ENCODE results near the gene STK11. TPM values are rescaled to one million over a fixed set of nuclear protein-coding genes. Genes with fewer than 3 reads are reported as not detected.

Gene STK11
- total and polyA plus RNA-seq, 4 donors = 35.4 to 66.6 (median 58.8) TPM

Other genes starting within 250 kb of the STK11 start
- gene WDR18, start 221.4 kb upstream of the STK11 start, total RNA-seq = 10 to 100 TPM; 37.4 to 41.7 TPM
- 10 to 100 TPM; 58.3 to 64.0 TPM for gene WDR18, start 221.4 kb upstream of the STK11 start, polyA plus RNA-seq (ENCODE audit: insufficient read length in 2 of 2)
- under 1 TPM; 0.22 to 0.30 TPM for gene GRIN3B, start 205.4 kb upstream of the STK11 start, total RNA-seq
- 1 to 10 TPM; 1.3 to 1.5 TPM for gene GRIN3B, start 205.4 kb upstream of the STK11 start, polyA plus RNA-seq (ENCODE audit: insufficient read length in 2 of 2)
- 10 to 100 TPM; 32.7 to 97.4 TPM for gene TMEM259, start 184.7 kb upstream of the STK11 start, total RNA-seq
- gene TMEM259, start 184.7 kb upstream of the STK11 start, polyA plus RNA-seq (ENCODE audit: insufficient read length in 2 of 2) = 100 to 1,000 TPM; 163 to 191 TPM
- not detected for gene RNU6-2, start 184.3 kb upstream of the STK11 start, total RNA-seq
- not detected for gene RNU6-2, start 184.3 kb upstream of the STK11 start, polyA plus RNA-seq (ENCODE audit: insufficient read length in 2 of 2)
- gene CNN2, start 179.2 kb upstream of the STK11 start, total RNA-seq = 10 to 100 TPM; 26.3 to 43.4 TPM
- 10 to 100 TPM; 35.7 to 40.3 TPM for gene CNN2, start 179.2 kb upstream of the STK11 start, polyA plus RNA-seq (ENCODE audit: insufficient read length in 2 of 2)
- gene ABCA7, start 165.7 kb upstream of the STK11 start, total RNA-seq = 10 to 100 TPM in 1 of 2 donors, 1 to 10 TPM in 1; 9.4 to 14.5 TPM
- 10 to 100 TPM; 16.8 to 23.7 TPM for gene ABCA7, start 165.7 kb upstream of the STK11 start, polyA plus RNA-seq (ENCODE audit: insufficient read length in 2 of 2)
- 1 to 10 TPM; 5.1 to 7.3 TPM for gene ARHGAP45, start 138.6 kb upstream of the STK11 start, total RNA-seq
- gene ARHGAP45, start 138.6 kb upstream of the STK11 start, polyA plus RNA-seq (ENCODE audit: insufficient read length in 2 of 2) = 10 to 100 TPM; 16.9 to 17.4 TPM
- gene POLR2E, start 110.4 kb upstream of the STK11 start, total RNA-seq = 10 to 100 TPM; 53.1 to 93.3 TPM
- 100 to 1,000 TPM; 219 to 221 TPM for gene POLR2E, start 110.4 kb upstream of the STK11 start, polyA plus RNA-seq (ENCODE audit: insufficient read length in 2 of 2)
- gene GPX4, start 101.8 kb upstream of the STK11 start, total RNA-seq = 100 to 1,000 TPM; 123 to 287 TPM
- gene GPX4, start 101.8 kb upstream of the STK11 start, polyA plus RNA-seq (ENCODE audit: insufficient read length in 2 of 2) = 100 to 1,000 TPM; 442 to 452 TPM
- gene SBNO2, start 31.5 kb upstream of the STK11 start, total RNA-seq = 10 to 100 TPM in 1 of 2 donors, 1 to 10 TPM in 1; 7.2 to 10.5 TPM
- gene SBNO2, start 31.5 kb upstream of the STK11 start, polyA plus RNA-seq (ENCODE audit: insufficient read length in 2 of 2) = 10 to 100 TPM; 12.9 to 17.9 TPM
- gene CBARP, start 32.2 kb downstream of the STK11 start, total RNA-seq = 1 to 10 TPM; 2.7 to 4.6 TPM
- 10 to 100 TPM; 35.4 to 38.6 TPM for gene CBARP, start 32.2 kb downstream of the STK11 start, polyA plus RNA-seq (ENCODE audit: insufficient read length in 2 of 2)
- gene ATP5F1D, start 36.0 kb downstream of the STK11 start, total RNA-seq = 10 to 100 TPM; 17.4 to 90.8 TPM
- 100 to 1,000 TPM; 198 to 219 TPM for gene ATP5F1D, start 36.0 kb downstream of the STK11 start, polyA plus RNA-seq (ENCODE audit: insufficient read length in 2 of 2)
- gene MIDN, start 42.8 kb downstream of the STK11 start, total RNA-seq = 10 to 100 TPM; 13.3 to 13.9 TPM
- 10 to 100 TPM; 95.3 to 97.1 TPM for gene MIDN, start 42.8 kb downstream of the STK11 start, polyA plus RNA-seq (ENCODE audit: insufficient read length in 2 of 2)
- 100 to 1,000 TPM; 323 to 565 TPM for gene CIRBP, start 63.6 kb downstream of the STK11 start, total RNA-seq
- 100 to 1,000 TPM; 684 to 821 TPM for gene CIRBP, start 63.6 kb downstream of the STK11 start, polyA plus RNA-seq (ENCODE audit: insufficient read length in 2 of 2)
- 10 to 100 TPM in 1 of 2 donors, 1 to 10 TPM in 1; 3.7 to 21.3 TPM for gene FAM174C, start 69.8 kb downstream of the STK11 start, total RNA-seq
- 10 to 100 TPM; 29.2 to 32.9 TPM for gene FAM174C, start 69.8 kb downstream of the STK11 start, polyA plus RNA-seq (ENCODE audit: insufficient read length in 2 of 2)
- gene EFNA2, start 80.1 kb downstream of the STK11 start, total RNA-seq = 1 to 10 TPM; 2.1 to 4.5 TPM
- 10 to 100 TPM; 17.0 to 18.7 TPM for gene EFNA2, start 80.1 kb downstream of the STK11 start, polyA plus RNA-seq (ENCODE audit: insufficient read length in 2 of 2)
- 10 to 100 TPM; 43.0 to 98.8 TPM for gene NDUFS7, start 178.1 kb downstream of the STK11 start, total RNA-seq
- gene NDUFS7, start 178.1 kb downstream of the STK11 start, polyA plus RNA-seq (ENCODE audit: insufficient read length in 2 of 2) = 100 to 1,000 TPM; 149 to 164 TPM
- gene GAMT, start 195.8 kb downstream of the STK11 start, total RNA-seq = 10 to 100 TPM; 15.5 to 30.1 TPM
- gene GAMT, start 195.8 kb downstream of the STK11 start, polyA plus RNA-seq (ENCODE audit: insufficient read length in 2 of 2) = 10 to 100 TPM; 77.0 to 81.2 TPM
- gene DAZAP1, start 201.8 kb downstream of the STK11 start, total RNA-seq = 10 to 100 TPM; 22.1 to 47.6 TPM
- gene DAZAP1, start 201.8 kb downstream of the STK11 start, polyA plus RNA-seq (ENCODE audit: insufficient read length in 2 of 2) = 10 to 100 TPM; 64.5 to 84.4 TPM
- gene RPS15, start 232.6 kb downstream of the STK11 start, total RNA-seq = 100 to 1,000 TPM; 243 to 719 TPM
- gene RPS15, start 232.6 kb downstream of the STK11 start, polyA plus RNA-seq (ENCODE audit: insufficient read length in 2 of 2) = 100 to 1,000 TPM; 789 to 822 TPM
- 10 to 100 TPM; 46.3 to 82.4 TPM for gene APC2, start 244.3 kb downstream of the STK11 start, total RNA-seq
- gene APC2, start 244.3 kb downstream of the STK11 start, polyA plus RNA-seq (ENCODE audit: insufficient read length in 2 of 2) = 100 to 1,000 TPM; 168 to 190 TPM

All from spinal cord (tissue), 4 donors.